Gastrocnemius medialis (tissue), 4 donors: ENCODE results near the gene DONSON. TPM values are rescaled to one million over a fixed set of nuclear protein-coding genes. Genes with fewer than 3 reads are reported as not detected.
A peak's percentile ranks its signal among the peaks of the same experiment; 100 is the strongest.

Experiments
- ATAC-seq, 2 donors: fragments of 150-250 bp; one replicate each; pipeline ENCODE4 v1.9.1; 2016
- DNase-seq, 2 donors: peaks; one replicate each; pipeline ENCODE4 v3.0.0-alpha.2; 2019
- H3K27ac ChIP-seq, 4 donors: fragments of 200-600 bp; sonication (generic); 1 replicate in 1 of 4; 2 replicates in 3 of 4; pipeline ENCODE4 v1.5.1; 2016 to 2018; ENCODE audit warnings: mild to moderate bottlenecking in 2 of 4, moderate library complexity in 1 of 4
- H3K27me3 ChIP-seq, 3 donors: fragments of 200-600 bp; sonication (generic) in 2 of 3; 1 replicate in 1 of 3; 2 replicates in 2 of 3; pipeline versions ENCODE4 v1.5.1 to v1.6.0; 2016 to 2019; ENCODE audit warnings: mild to moderate bottlenecking in 1 of 3, moderate library complexity in 1 of 3
- H3K36me3 ChIP-seq, 2 donors: fragments of 200-600 bp; sonication (generic) in 1 of 2; one replicate each; pipeline ENCODE4 v1.5.1; 2017 to 2018
- H3K4me1 ChIP-seq, 2 donors: fragments of 200-600 bp; sonication (generic) in 1 of 2; one replicate each; pipeline ENCODE4 v1.5.1; 2016 to 2017; ENCODE audit warnings: mild to moderate bottlenecking in 2 of 2
- H3K4me3 ChIP-seq, 4 donors: fragments of 200-600 bp; sonication (generic) in 3 of 4; 1 replicate in 1 of 4; 2 replicates in 3 of 4; pipeline ENCODE4 v1.5.1; 2016 to 2019; ENCODE audit warnings: mild to moderate bottlenecking in 2 of 4
- H3K9me3 ChIP-seq, 3 donors: fragments of 200-600 bp; sonication (generic) in 2 of 3; 1 replicate in 1 of 3; 2 replicates in 2 of 3; pipeline ENCODE4 v1.5.1; 2016 to 2019
- CTCF ChIP-seq, 5 experiments: fragments of 450-650 bp in 3 of 5; fragments of 200-600 bp in 2 of 5; sonication (generic) in 2 of 5; IDR thresholded peaks in 4 of 5; conservative IDR thresholded peaks in 1 of 5; 1 replicate in 4 of 5; 2 replicates in 1 of 5; pipeline ENCODE4 v1.5.1; 2016 to 2019; ENCODE audit warnings: antibody characterized with exemption in 5 of 5, mild to moderate bottlenecking in 3 of 5, moderate library complexity in 3 of 5
- POLR2A ChIP-seq, 2 donors: fragments of 450-650 bp; IDR thresholded peaks; one replicate each; pipeline ENCODE4 v1.6.1; 2017; ENCODE audit warnings: antibody characterized with exemption in 2 of 2, mild to moderate bottlenecking in 2 of 2, moderate library complexity in 2 of 2
- in situ Hi-C, 4 donors: fragments of 200-750 bp; cut with MboI; loops; one replicate each; pipeline versions ENCODE4 v1.15.0 to v1.8.0; 2017; ENCODE audit warnings: low sequenced_read_pairs in 4 of 4
- intact Hi-C: fragments of 100-400 bp; cut with DNase I; formaldehyde crosslinking; loops from one replicate; pipeline ENCODE4 v1.15.1; 2023; ENCODE audit warnings: low total_unique reads
- total RNA-seq, 4 donors: library from RNA; depleted of rRNA; stranded (reverse); fragments of >200 nt; gene quantifications; one replicate each; pipeline versions ENCODE4 v1.1.0 to v1.2.3, GENCODE V29; 2016

The DONSON gene
- total RNA-seq, 4 donors from 2014 or later: 3.6 to 5.3 (median 4.2) TPM

- H3K4me3 ChIP-seq: peak overlapping the region; percentile 68 to 85 (median 74)
- H3K27ac ChIP-seq: peak overlapping the region; percentile 95 to 99 (median 99)
- peaks cover 0 to 30% of the 10 kb centered on the region in 2 donors for H3K36me3 ChIP-seq
- ATAC-seq: no peak
- H3K9me3 ChIP-seq: no peaks in the 10 kb centered on the region
- no peak for DNase-seq
- in situ Hi-C loops: loop anchor here in 1 of 4 donors (25.0 kb wide), 1 partner anchor 782 kb away; the partner anchor contains the start of gene PAXBP1
- peaks cover 31 to 38% of the 10 kb centered on the region in 2 donors for H3K4me1 ChIP-seq
- intact Hi-C loops: loop anchor here (2.0 to 5.0 kb wide), 2 partner anchors 60 to 772 kb away; partner anchors contain the start of gene PAXBP1
- TF ChIP-seq POLR2A (IDR thresholded peaks at IDR 0.05): no peak
- no peak for TF ChIP-seq CTCF (IDR thresholded peaks at IDR 0.05 in 4 of 5, conservative IDR thresholded peaks at IDR 0.05 in 1 of 5)
- no peaks in the 10 kb centered on the region for H3K27me3 ChIP-seq
Observed at GRCh38 chr21:33544451-33545195, 43.9 kb downstream of the DONSON start.

DNA sequence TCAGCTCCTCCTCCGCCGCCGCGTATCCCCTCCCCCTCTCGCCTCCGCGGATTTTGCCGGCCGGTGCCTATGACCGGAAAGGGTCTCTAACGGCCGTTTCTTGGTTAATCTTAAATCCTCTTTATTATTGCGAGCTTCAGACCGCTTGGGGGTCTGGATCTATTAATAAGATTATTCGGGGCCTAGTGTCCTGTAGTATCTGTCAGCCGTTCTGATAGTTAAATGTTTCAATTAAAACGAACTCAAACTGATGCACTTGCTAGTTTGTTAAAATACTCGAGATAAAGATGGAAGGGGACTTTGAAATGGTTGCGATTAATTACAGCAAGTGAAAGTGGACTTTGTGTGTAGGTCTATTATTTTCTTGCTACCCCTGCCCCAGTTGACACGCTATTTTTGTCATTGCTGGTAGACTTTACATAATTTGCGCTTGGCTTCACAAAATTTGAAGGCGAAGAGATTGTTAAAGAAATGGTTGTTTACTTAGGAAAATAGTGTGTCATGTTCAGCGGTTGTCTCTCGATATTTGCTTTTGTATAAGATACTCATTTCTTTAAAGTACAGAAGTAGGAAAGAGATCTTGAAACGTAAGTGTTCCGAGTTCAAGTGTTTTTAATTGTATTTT, 44.9 kb downstream of the DONSON start:
- DNase-seq: peak in 1 of 2 donors; percentile 65

DNA sequence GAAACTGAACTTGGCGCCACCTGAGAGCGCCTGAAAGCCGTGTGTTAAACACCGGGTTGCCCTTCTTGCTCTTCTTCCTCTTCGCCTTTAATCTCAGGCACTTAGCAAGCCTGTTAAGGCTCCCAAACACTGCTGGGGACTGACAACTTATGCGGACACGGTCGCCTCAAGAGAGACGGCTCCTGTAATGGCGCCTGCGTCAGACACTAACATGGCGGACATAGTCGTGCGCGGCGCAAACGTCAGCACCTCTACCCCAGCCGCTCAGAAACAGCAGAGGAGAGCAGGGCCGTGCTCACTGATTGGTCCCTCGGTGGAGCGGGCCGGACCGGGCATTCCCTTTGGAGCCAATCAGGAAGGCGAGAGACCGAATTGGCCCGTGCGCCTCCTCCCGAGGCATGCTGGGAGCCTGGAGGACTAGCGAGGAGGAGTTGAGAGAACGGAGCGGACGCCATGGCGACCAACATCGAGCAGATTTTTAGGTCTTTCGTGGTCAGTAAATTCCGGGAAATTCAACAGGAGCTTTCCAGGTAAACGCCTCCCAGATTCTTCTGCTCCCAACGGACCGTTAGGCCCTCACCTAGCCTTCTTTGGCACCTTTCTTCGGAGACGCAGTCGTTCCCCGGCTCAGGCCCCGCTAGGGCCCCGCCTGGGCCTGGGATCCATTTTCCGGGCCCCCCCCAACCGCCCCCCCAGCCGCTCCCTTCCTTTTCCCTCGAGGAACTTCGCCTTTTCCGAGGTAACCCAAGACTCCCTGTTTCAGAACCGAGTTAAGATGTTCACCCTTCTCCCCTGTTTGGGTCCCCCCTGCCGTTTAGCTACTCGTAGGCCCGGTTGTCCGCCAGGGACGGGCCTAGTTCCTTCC, 45.6 kb downstream of the DONSON start, which contains the start of gene SON:
Gene SON, plus strand, starts transcription at position 399 of the 865 bp plus-strand sequence. Its CDS starts 55 bp downstream, at position 454.
- no peaks in the 10 kb centered on the region for H3K9me3 ChIP-seq
- in situ Hi-C loops (loop anchor here in 1 of 4 donors (25.0 kb wide), 1 partner anchor 781 kb away; the partner anchor contains the start of gene PAXBP1), intact Hi-C loops (loop anchor here (1.0 to 5.0 kb wide), 5 partner anchors 46 to 771 kb away; partner anchors contain the start of genes DNAJC28, DONSON, ITSN1 and PAXBP1)
- H3K36me3 ChIP-seq: peaks cover 0 to 21% of the 10 kb centered on the region in 2 donors
- DNase-seq (peak; percentile 100), ATAC-seq (peak; percentile 88 to 92)
- TF ChIP-seq POLR2A (IDR thresholded peaks at IDR 0.05): peak; percentile 90 to 92
- peak in 2 of 5 experiments; percentile 4 to 13 for TF ChIP-seq CTCF (IDR thresholded peaks at IDR 0.05 in 4 of 5, conservative IDR thresholded peaks at IDR 0.05 in 1 of 5)
- H3K4me1 ChIP-seq: peaks cover 31 to 38% of the 10 kb centered on the region in 2 donors
- no peaks in the 10 kb centered on the region for H3K27me3 ChIP-seq
- H3K27ac ChIP-seq: peak within 1 kb of the TSS; percentile 95 to 99 (median 99)
- H3K4me3 ChIP-seq: peak within 1 kb of the TSS; percentile 71 to 85 (median 79)

More for the DNA sequence above, 44.9 kb downstream of the DONSON start:
- Histone ChIP-seq H3K9me3 (no peaks in the 10 kb centered on the region), H3K27me3 (no peaks in the 10 kb centered on the region), H3K27ac (peak overlapping the region; percentile 95 to 99 (median 99)), H3K4me1 (peaks cover 31 to 38% of the 10 kb centered on the region in 2 donors), H3K36me3 (peaks cover 0 to 23% of the 10 kb centered on the region in 2 donors), H3K4me3 (peak overlapping the region; percentile 68 to 85 (median 74))
- in situ Hi-C loops (loop anchor here in 1 of 4 donors (25.0 kb wide), 1 partner anchor 781 kb away; the partner anchor contains the start of gene PAXBP1), intact Hi-C loops (loop anchor here (1.0 to 5.0 kb wide), 4 partner anchors 45 to 771 kb away; partner anchors contain the start of genes DONSON and PAXBP1)
- ATAC-seq: peak; percentile 36 to 41
- no peak for TF ChIP-seq CTCF (IDR thresholded peaks at IDR 0.05 in 4 of 5, conservative IDR thresholded peaks at IDR 0.05 in 1 of 5)
- TF ChIP-seq POLR2A (IDR thresholded peaks at IDR 0.05): no peak
